Activated naive CD4-positive, alpha-beta T cell treated with anti-CD3 and anti-CD28 coated beads for 36 hours (primary cell): ENCODE measurements around the gene COBLL1. TPM values are rescaled to one million over a fixed set of nuclear protein-coding genes. Genes with fewer than 3 reads are reported as not detected.
"Not testable (repeated sequence)": the region's sequence is repeated elsewhere in the genome, so short reads cannot be mapped to it uniquely, and the experiment has no call there.

Source experiments
- CTCF ChIA-PET: fragments of 350-600 bp; sonication (Branson Sonifier 250); formaldehyde crosslinking; loops from one replicate; lab custom pipeline; 2021; ENCODE audit warnings: antibody characterized with exemption; lab: Charles Lee
- DNase-seq: peaks from one replicate; pipeline ENCODE4 v3.0.0-alpha.2; 2020
- H3K27ac Mint-ChIP-seq: one replicate; pipeline ENCODE4 v1.8.0; 2021; ENCODE audit warnings: mild to moderate bottlenecking, mixed read lengths
- H3K27me3 Mint-ChIP-seq: one replicate; pipeline ENCODE4 v1.8.0; 2021; ENCODE audit warnings: low read depth, mixed read lengths
- H3K36me3 Mint-ChIP-seq: one replicate; pipeline ENCODE4 v1.8.0; 2021; ENCODE audit warnings: low read depth, mixed read lengths
- H3K4me1 Mint-ChIP-seq: one replicate; pipeline ENCODE4 v1.8.0; 2021; ENCODE audit warnings: low read depth, mixed read lengths
- H3K4me3 Mint-ChIP-seq: one replicate; pipeline ENCODE4 v1.8.0; 2021; ENCODE audit warnings: mild to moderate bottlenecking, moderate library complexity, mixed read lengths
- H3K9me3 Mint-ChIP-seq: one replicate; pipeline ENCODE4 v1.8.0; 2021; ENCODE audit warnings: mixed read lengths
- intact Hi-C: fragments of 100-400 bp; cut with micrococcal nuclease; formaldehyde crosslinking; loops from one replicate; pipeline ENCODE4 v1.15.1; 2023
- total RNA-seq, 2 experiments: library from RNA; stranded (reverse); gene quantifications; one replicate each; pipeline ENCODE4 v1.2.3, GENCODE V29; 2021

Gene COBLL1
- total RNA-seq, 2 experiments from 2014 or later: not detected

GRCh38 chr2:164873210-164873908, 31.7 kb upstream of the COBLL1 start:
- no peak for DNase-seq
- no peaks in the 10 kb centered on the region for H3K36me3 Mint-ChIP-seq
- peaks cover 2% of the 10 kb centered on the region for H3K9me3 Mint-ChIP-seq
- no peaks in the 10 kb centered on the region for H3K4me1 Mint-ChIP-seq
- H3K4me3 Mint-ChIP-seq: no peak overlapping the region
- peaks cover 4% of the 10 kb centered on the region for H3K27me3 Mint-ChIP-seq
- intact Hi-C loops: no loop called here
- CTCF ChIA-PET: no interaction called here
- H3K27ac Mint-ChIP-seq: no peak overlapping the region

GRCh38 chr2:164871404-164871803, 29.8 kb upstream of the COBLL1 start:
- no peak for DNase-seq
- no peaks in the 10 kb centered on the region for H3K4me1 Mint-ChIP-seq
- H3K27me3 Mint-ChIP-seq: peaks cover 4% of the 10 kb centered on the region
- CTCF ChIA-PET: no interaction called here
- no peak overlapping the region for H3K4me3 Mint-ChIP-seq
- H3K27ac Mint-ChIP-seq: no peak overlapping the region
- intact Hi-C loops: no loop called here
- H3K9me3 Mint-ChIP-seq: peaks cover 2% of the 10 kb centered on the region
- H3K36me3 Mint-ChIP-seq: no peaks in the 10 kb centered on the region

DNA sequence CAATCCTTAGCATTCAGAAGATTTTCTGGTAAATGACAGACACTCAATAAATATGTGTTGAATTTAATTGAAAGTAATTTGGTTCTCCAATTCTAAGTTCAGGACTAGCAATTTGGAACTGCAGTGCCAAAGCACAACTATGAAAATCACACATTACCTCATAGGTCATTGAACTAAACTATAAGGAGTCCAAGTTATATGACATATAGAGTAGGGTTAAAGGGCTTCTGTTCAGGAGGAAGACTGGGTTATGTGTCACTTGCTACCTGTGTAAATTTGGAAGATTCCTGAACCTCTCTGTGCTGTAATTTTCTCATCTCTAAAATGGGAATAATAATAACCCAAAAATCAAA, 27.8 kb upstream of the COBLL1 start:
- peaks cover 6% of the 10 kb centered on the region for H3K27me3 Mint-ChIP-seq
- H3K27ac Mint-ChIP-seq: no peak overlapping the region
- no peak overlapping the region for H3K4me3 Mint-ChIP-seq
- intact Hi-C loops: no loop called here
- H3K36me3 Mint-ChIP-seq: no peaks in the 10 kb centered on the region
- no peaks in the 10 kb centered on the region for H3K4me1 Mint-ChIP-seq
- peaks cover 2% of the 10 kb centered on the region for H3K9me3 Mint-ChIP-seq
- no peak for DNase-seq
- CTCF ChIA-PET: no interaction called here

DNA sequence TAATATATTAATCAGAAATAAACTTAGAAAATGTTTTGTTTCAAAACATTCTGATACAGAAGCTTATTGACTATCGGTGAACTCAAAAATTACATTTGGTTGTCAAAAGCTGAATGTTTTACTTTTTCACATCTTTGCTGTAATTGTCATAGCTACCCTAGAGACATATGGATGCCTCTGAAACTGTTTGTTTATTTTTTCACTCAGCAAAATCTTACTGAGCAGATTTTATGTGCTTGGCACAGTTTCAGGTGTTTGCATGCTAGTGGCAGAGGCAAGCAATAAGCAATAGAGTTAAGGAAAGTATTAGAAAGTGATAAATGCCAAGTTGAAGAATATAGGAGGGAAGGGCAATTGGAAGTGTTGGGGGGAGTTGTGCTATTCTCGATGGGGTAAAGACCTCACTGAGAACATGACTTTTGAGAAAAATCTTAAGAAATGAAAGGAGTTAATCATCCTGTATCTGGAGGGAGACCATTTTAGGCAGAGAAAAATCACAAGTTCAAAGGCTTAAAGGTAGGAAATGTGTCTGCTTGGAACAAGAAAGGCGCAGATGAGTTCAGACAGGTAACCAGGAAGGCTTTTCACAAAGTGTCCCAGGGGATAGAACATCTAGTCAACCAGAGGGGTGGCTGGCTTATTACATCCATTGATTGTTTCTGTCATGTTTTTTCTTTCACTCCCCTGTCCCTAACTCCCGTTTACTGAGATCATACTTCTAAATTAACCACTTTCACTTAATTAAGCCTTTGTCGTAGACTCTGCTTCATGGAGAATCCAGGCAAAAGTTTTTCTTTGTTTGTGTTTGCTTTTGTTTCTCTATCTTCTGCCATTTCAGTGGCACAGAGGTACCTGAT, 27.2 kb upstream of the COBLL1 start:
- Mint-ChIP-seq H3K27ac (no peak overlapping the region), H3K27me3 (peaks cover 5% of the 10 kb centered on the region), H3K9me3 (no peaks in the 10 kb centered on the region), H3K4me3 (no peak overlapping the region), H3K4me1 (no peaks in the 10 kb centered on the region), H3K36me3 (no peaks in the 10 kb centered on the region)
- no peak for DNase-seq
- CTCF ChIA-PET: interaction anchor here (0.8 kb wide), 1 partner anchor 9 kb away, joined by 3 read pairs; no protein-coding TSS in a partner anchor
- intact Hi-C loops: no loop called here

GRCh38 chr2:164867779-164868397, 26.3 kb upstream of the COBLL1 start:
- Mint-ChIP-seq H3K9me3 (no peaks in the 10 kb centered on the region), H3K4me3 (no peak overlapping the region), H3K36me3 (no peaks in the 10 kb centered on the region), H3K4me1 (no peaks in the 10 kb centered on the region), H3K27me3 (peaks cover 3% of the 10 kb centered on the region), H3K27ac (no peak overlapping the region)
- CTCF ChIA-PET: interaction anchor here (0.8 kb wide), 1 partner anchor 10 kb away, joined by 3 read pairs; no protein-coding TSS in a partner anchor
- intact Hi-C loops: no loop called here
- DNase-seq: no peak

GRCh38 chr2:164866381-164866780, 24.8 kb upstream of the COBLL1 start:
- H3K9me3 Mint-ChIP-seq, H3K36me3 Mint-ChIP-seq, H3K27me3 Mint-ChIP-seq, H3K4me1 Mint-ChIP-seq, DNase-seq, H3K27ac Mint-ChIP-seq, H3K4me3 Mint-ChIP-seq, intact Hi-C loops, CTCF ChIA-PET: not testable (repeated sequence)

DNA sequence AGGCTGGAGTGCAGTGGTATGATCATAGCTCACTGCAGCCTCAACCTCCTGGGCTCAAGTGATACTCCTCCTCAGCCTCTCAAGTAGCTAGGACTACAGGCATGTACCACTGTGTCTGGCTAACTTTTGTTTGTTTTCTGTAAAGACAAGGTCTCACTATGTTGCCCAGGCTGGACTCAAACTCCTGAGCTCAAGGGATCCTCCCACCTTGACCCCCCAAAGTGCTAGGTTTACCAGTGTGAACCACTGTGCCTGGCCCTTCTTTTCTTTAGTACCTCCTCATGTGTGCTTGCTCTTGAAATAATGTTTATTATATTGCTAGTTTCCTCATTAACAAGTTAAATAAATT, 19.0 kb upstream of the COBLL1 start:
- Mint-ChIP-seq H3K4me1 (no peaks in the 10 kb centered on the region), H3K9me3 (no peaks in the 10 kb centered on the region), H3K27me3 (no peaks in the 10 kb centered on the region), H3K27ac (no peak overlapping the region), H3K4me3 (no peak overlapping the region), H3K36me3 (no peaks in the 10 kb centered on the region)
- CTCF ChIA-PET: no interaction called here
- intact Hi-C loops: no loop called here
- no peak for DNase-seq

- H3K36me3 Mint-ChIP-seq, intact Hi-C loops, H3K27me3 Mint-ChIP-seq, H3K4me3 Mint-ChIP-seq, H3K27ac Mint-ChIP-seq, H3K9me3 Mint-ChIP-seq, DNase-seq, CTCF ChIA-PET, H3K4me1 Mint-ChIP-seq: not testable (repeated sequence)
Observed at GRCh38 chr2:164859906-164860693, 18.5 kb upstream of the COBLL1 start.

DNA sequence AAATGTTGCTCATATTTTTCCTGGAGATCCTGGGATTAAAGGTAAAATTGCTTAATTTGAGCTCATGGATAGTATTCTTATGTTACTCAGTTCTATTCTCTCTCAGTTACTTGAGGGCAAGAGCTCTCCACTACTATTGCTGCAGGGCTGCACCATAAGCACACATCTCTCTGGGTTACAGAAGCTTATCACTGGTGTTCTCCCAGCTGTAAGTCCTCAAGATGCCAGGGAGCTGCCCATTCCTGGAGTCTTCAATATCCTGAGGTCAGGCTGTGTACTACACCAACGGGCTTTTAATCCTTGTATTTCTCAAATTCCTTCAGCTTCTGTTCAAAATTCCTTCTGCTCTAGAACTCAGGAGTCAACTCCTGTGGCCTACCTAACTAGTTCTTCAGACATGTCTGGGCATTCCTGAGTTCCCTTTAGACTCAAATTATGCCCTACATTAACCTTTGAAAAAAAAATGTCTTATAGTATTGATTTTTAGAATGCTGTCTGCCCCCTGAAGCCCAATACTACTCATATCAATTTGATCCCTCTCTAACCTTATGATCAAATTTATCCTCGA, 17.7 kb upstream of the COBLL1 start:
- intact Hi-C loops: no loop called here
- no peaks in the 10 kb centered on the region for H3K36me3 Mint-ChIP-seq
- CTCF ChIA-PET: interaction anchor here (0.9 kb wide), 1 partner anchor 9 kb away, joined by 3 read pairs; no protein-coding TSS in a partner anchor

DNA sequence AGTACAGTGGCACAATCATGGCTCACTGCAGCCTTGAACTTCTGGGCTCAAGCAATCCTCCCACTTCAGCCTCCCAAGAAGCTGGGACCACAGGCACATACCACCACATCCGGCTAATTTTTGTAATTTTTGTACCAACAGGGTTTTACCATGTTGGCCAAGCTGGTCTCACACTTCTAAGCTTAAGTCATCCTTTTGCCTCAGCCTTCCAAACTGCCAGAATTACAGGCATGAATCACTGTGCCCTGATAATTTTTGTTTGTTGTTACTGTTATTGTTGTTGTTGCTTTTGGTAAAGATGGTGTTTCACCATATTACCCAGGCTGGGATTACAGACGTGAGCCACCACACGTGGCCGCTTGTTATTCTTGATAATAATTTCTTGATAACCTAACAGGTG, 10.5 kb upstream of the COBLL1 start:
- CTCF ChIA-PET: no interaction called here
- intact Hi-C loops: no loop called here
- Mint-ChIP-seq H3K4me3 (no peak overlapping the region), H3K4me1 (no peaks in the 10 kb centered on the region), H3K36me3 (no peaks in the 10 kb centered on the region), H3K27me3 (peaks cover 2% of the 10 kb centered on the region), H3K9me3 (no peaks in the 10 kb centered on the region), H3K27ac (no peak overlapping the region)
- no peak for DNase-seq

More for the DNA sequence above, 17.7 kb upstream of the COBLL1 start:
- DNase-seq: no peak
- Mint-ChIP-seq H3K9me3 (no peaks in the 10 kb centered on the region), H3K27ac (no peak overlapping the region), H3K4me1 (no peaks in the 10 kb centered on the region), H3K27me3 (no peaks in the 10 kb centered on the region), H3K4me3 (no peak overlapping the region)

DNA sequence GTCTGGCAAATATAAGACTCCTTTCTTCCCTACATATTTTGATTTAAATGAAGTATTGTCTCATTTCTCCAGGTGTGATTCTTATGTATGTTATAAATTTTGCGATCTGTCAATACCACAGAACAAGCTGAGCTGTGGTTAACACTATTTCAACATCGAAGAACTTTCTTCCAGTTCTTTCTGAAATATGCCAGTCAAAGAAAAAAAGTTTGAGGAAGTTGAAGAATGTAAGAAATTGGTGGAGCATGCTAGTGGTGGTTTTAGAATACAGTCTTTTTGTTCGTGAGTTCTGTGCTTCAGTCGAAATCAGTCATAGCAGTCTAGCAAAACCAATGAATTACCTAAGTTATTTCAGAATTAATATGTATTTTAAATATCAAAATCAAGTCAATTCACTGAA, 8.6 kb upstream of the COBLL1 start:
- Mint-ChIP-seq H3K4me1 (no peaks in the 10 kb centered on the region), H3K36me3 (no peaks in the 10 kb centered on the region), H3K9me3 (no peaks in the 10 kb centered on the region), H3K27me3 (peaks cover 2% of the 10 kb centered on the region), H3K27ac (no peak overlapping the region), H3K4me3 (no peak overlapping the region)
- CTCF ChIA-PET: interaction anchor here (0.9 kb wide), 1 partner anchor 9 kb away, joined by 3 read pairs; no protein-coding TSS in a partner anchor
- intact Hi-C loops: no loop called here
- no peak for DNase-seq

DNA sequence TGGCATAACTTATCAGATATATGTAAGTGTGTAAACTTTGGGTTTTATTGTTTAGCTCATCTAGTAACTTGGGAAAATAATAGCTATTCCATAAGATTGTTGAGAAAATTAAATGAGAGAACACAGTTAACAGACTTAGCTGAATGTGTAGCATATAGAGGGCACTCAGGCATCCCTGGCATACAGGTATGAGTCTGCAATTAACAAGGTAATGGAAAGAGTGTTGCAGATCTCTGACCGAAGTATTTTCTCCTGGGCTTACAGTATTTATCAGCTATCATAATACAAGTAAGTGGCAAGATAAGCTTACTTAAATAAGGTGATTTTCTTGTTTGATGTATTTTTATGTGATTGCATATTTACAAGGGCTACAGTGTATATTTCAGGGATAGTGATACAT, 7.9 kb upstream of the COBLL1 start:
- no peaks in the 10 kb centered on the region for H3K4me1 Mint-ChIP-seq
- DNase-seq: no peak
- CTCF ChIA-PET: no interaction called here
- H3K27me3 Mint-ChIP-seq: peaks cover 2% of the 10 kb centered on the region
- no peak overlapping the region for H3K4me3 Mint-ChIP-seq
- intact Hi-C loops: no loop called here
- no peaks in the 10 kb centered on the region for H3K36me3 Mint-ChIP-seq
- H3K27ac Mint-ChIP-seq: no peak overlapping the region
- H3K9me3 Mint-ChIP-seq: no peaks in the 10 kb centered on the region
